Measurements from ENCODE around the gene ALDH9A1. TPM values are rescaled to one million over a fixed set of nuclear protein-coding genes. Genes with fewer than 3 reads are reported as not detected.

The ALDH9A1 gene
- total RNA-seq, 4 donors from 2014 or later = 47.3 to 90.4 (median 76.4) TPM

GRCh38 chr1:165698761-165699052 is 345 bp upstream of the ALDH9A1 start:
- no peaks in the 10 kb centered on the region for H3K9me3 ChIP-seq
- peak overlapping the region; percentile 66 to 97 (median 90) for H3K27ac ChIP-seq
- no peaks in the 10 kb centered on the region for H3K27me3 ChIP-seq
- H3K4me3 ChIP-seq = peak overlapping the region; percentile 53 to 72
- ATAC-seq = no peak
- H3K4me1 ChIP-seq = peaks cover 0 to 37% (median 11%) of the 10 kb centered on the region in 3 donors
- WGBS, 2 donors (ENCODE audit: low coverage in 1 of 2) = 0% methylated on average over 4 to 5 of the region's 7 CpGs
- H3K36me3 ChIP-seq = peaks cover 0 to 6% of the 10 kb centered on the region in 2 donors
- no peak for TF ChIP-seq EP300 (IDR thresholded peaks at IDR 0.05)
- TF ChIP-seq POLR2AphosphoS5 (IDR thresholded peaks at IDR 0.05) = no peak
- no peak for TF ChIP-seq POLR2A (IDR thresholded peaks at IDR 0.05)
- no peak for TF ChIP-seq CTCF (IDR thresholded peaks at IDR 0.05)

GRCh38 chr1:165697491-165697880 is 876 bp downstream of the ALDH9A1 start:
- H3K27ac ChIP-seq = peak overlapping the region; percentile 66 to 97 (median 90)
- WGBS, 2 donors (ENCODE audit: low coverage in 1 of 2) = 34 to 52% methylated on average over 5 to 8 of the region's 8 CpGs
- peaks cover 0 to 9% of the 10 kb centered on the region in 2 donors for H3K36me3 ChIP-seq
- H3K4me3 ChIP-seq = peak overlapping the region; percentile 53 to 72
- H3K4me1 ChIP-seq = peaks cover 0 to 37% (median 11%) of the 10 kb centered on the region in 3 donors
- no peaks in the 10 kb centered on the region for H3K9me3 ChIP-seq
- no peak for ATAC-seq
- TF ChIP-seq POLR2AphosphoS5 (IDR thresholded peaks at IDR 0.05) = no peak
- no peak for TF ChIP-seq EP300 (IDR thresholded peaks at IDR 0.05)
- no peak for TF ChIP-seq POLR2A (IDR thresholded peaks at IDR 0.05)
- no peak for TF ChIP-seq CTCF (IDR thresholded peaks at IDR 0.05)
- no peaks in the 10 kb centered on the region for H3K27me3 ChIP-seq

- peak overlapping the region in 3 of 4 donors; percentile 1 to 42 (median 5) for H3K27ac ChIP-seq
- no peaks in the 10 kb centered on the region for H3K27me3 ChIP-seq
- H3K4me3 ChIP-seq = peak overlapping the region in 1 of 2 donors; percentile 72
- WGBS, 2 donors (ENCODE audit: low coverage in 1 of 2) = 6 to 8% methylated on average over 2 of the region's 2 CpGs
- TF ChIP-seq POLR2A (IDR thresholded peaks at IDR 0.05) (no peak), EP300 (IDR thresholded peaks at IDR 0.05) (no peak), POLR2AphosphoS5 (IDR thresholded peaks at IDR 0.05) (peak; percentile 52), CTCF (IDR thresholded peaks at IDR 0.05) (no peak)
- H3K4me1 ChIP-seq = peaks cover 0 to 37% (median 11%) of the 10 kb centered on the region in 3 donors
- H3K36me3 ChIP-seq = peaks cover 0 to 9% of the 10 kb centered on the region in 2 donors
- ATAC-seq = peak; percentile 60
- H3K9me3 ChIP-seq = no peaks in the 10 kb centered on the region
Measured at GRCh38 chr1:165696625-165697100, 1.7 kb downstream of the ALDH9A1 start.

- no peak for ATAC-seq
- H3K9me3 ChIP-seq = no peaks in the 10 kb centered on the region
- WGBS, 2 donors (ENCODE audit: low coverage in 1 of 2) = 64 to 75% methylated on average over 7 of the region's 7 CpGs
- H3K27ac ChIP-seq = no peak overlapping the region
- H3K4me1 ChIP-seq = peaks cover 0 to 37% (median 11%) of the 10 kb centered on the region in 3 donors
- no peak overlapping the region for H3K4me3 ChIP-seq
- no peak for TF ChIP-seq EP300 (IDR thresholded peaks at IDR 0.05)
- TF ChIP-seq POLR2A (IDR thresholded peaks at IDR 0.05) = no peak
- no peak for TF ChIP-seq CTCF (IDR thresholded peaks at IDR 0.05)
- TF ChIP-seq POLR2AphosphoS5 (IDR thresholded peaks at IDR 0.05) = no peak
- H3K27me3 ChIP-seq = no peaks in the 10 kb centered on the region
- peaks cover 0 to 19% of the 10 kb centered on the region in 2 donors for H3K36me3 ChIP-seq
Measured at GRCh38 chr1:165695031-165695430, 3.3 kb downstream of the ALDH9A1 start.

- H3K4me1 ChIP-seq = no peaks in the 10 kb centered on the region
- 73 to 95% methylated on average over 3 to 5 of the region's 5 CpGs for WGBS, 2 donors (ENCODE audit: low coverage in 1 of 2)
- no peak for ATAC-seq
Measured at GRCh38 chr1:165688046-165688445, 10.3 kb downstream of the ALDH9A1 start.

More at GRCh38 chr1:165688046-165688445, 10.3 kb downstream of the ALDH9A1 start:
- H3K4me3 ChIP-seq = no peak overlapping the region
- no peak overlapping the region for H3K27ac ChIP-seq
- no peak for TF ChIP-seq EP300 (IDR thresholded peaks at IDR 0.05)
- TF ChIP-seq CTCF (IDR thresholded peaks at IDR 0.05) = no peak
- TF ChIP-seq POLR2A (IDR thresholded peaks at IDR 0.05) = no peak
- TF ChIP-seq POLR2AphosphoS5 (IDR thresholded peaks at IDR 0.05) = no peak
- H3K27me3 ChIP-seq = no peaks in the 10 kb centered on the region
- H3K36me3 ChIP-seq = peaks cover 0 to 31% of the 10 kb centered on the region in 2 donors
- no peaks in the 10 kb centered on the region for H3K9me3 ChIP-seq

Measured in gastroesophageal sphincter (tissue), 4 donors.